GM21737 (cell line): ENCODE measurements around the gene HMCES.
"Not testable (repeated sequence)": the region's sequence is repeated elsewhere in the genome, so short reads cannot be mapped to it uniquely, and the experiment has no call there.

Experiments
- ATAC-seq: cut with Tn5 transposase; IDR thresholded peaks from one replicate; pipeline ENCODE4 v1.9.1; 2021; ENCODE audit warnings: mild to moderate bottlenecking, moderate library complexity; ENCODE audit not compliant: unreplicated experiment

The HMCES gene

GRCh38 chr3:129345281-129345680 lies 66.6 kb downstream of the HMCES start:
- no peak for ATAC-seq

DNA sequence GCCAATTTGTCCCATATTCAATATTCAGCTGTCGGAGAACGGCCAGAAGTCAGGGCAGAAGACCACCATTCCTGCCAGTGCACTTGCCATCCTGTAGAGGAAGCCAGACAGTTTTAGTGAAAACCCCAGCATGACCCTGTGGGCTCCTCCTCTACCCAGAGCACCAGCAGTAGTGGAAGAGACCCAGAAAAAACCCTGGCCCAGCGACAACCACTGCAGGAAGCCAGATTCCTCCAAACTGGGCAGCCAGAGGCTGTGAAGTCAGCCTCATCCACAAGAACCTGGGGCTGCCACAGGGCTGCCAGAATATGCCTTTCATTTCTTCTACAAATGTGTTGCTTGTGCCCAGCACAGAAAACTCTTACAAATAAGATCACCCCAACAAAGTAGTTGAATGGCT lies 67.3 kb downstream of the HMCES start:
- no peak for ATAC-seq

DNA sequence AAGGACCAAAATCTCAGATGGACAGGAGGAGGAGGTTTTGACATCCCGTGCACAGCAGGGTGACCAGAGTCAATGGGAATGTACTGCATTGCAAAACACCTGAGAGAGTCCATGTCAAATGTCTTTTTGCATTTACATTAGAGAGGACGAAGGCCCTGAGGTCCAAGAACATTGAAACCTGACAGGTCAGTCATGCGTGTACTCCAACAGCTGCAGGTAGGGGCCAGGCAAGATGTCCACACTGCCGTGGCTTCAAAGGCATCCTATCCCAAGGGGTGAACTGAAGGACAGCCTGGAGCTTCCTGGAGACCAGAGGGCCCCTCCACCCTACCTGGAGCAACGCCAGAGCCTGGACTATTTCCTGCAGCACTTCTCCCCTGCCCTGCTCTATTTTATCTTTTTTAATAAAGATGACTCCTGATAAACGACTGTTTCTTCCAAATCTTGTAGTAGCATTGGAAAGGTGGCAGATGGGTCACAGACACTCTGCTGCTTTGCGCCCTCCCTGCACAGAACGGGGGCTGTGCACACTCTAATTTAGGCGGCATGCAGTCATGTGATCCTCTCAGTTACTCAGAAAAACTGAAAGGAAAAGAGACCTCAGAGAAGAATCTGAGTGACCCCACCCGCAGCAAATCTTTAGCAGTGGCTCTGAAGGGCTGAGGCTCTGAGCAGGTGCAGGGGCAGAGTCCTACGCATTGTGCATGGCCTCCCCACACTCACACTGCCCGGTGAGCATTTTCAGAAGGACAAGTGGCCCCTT lies 68.2 kb downstream of the HMCES start:
- no peak for ATAC-seq

GRCh38 chr3:129347458-129347845 lies 68.8 kb downstream of the HMCES start:
- no peak for ATAC-seq

DNA sequence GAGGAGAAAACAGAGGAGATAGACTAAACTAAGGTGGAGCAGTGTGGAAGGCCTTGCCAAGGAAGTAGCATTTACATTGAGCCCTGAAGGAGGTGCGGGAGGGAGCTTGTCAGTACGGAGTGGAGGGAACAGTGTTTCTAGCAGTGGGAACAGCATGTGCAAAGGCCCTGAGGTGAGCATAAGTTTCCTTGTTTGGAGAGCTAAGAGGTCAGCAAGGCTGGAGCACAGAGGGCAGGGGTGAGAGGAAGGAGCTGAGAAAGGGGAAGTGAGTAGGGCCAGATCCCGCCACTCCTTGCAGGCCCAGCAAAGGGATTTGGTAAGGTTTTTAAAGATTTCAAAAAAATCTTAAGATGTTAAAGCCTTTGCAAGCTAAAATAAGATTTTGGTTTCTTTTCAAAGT lies 70.1 kb downstream of the HMCES start:
- ATAC-seq, result no peak

- not testable (repeated sequence) for ATAC-seq
Measured at GRCh38 chr3:129349169-129349568, 70.5 kb downstream of the HMCES start.

- no peak for ATAC-seq
Measured at GRCh38 chr3:129349791-129350190, 71.1 kb downstream of the HMCES start.

DNA sequence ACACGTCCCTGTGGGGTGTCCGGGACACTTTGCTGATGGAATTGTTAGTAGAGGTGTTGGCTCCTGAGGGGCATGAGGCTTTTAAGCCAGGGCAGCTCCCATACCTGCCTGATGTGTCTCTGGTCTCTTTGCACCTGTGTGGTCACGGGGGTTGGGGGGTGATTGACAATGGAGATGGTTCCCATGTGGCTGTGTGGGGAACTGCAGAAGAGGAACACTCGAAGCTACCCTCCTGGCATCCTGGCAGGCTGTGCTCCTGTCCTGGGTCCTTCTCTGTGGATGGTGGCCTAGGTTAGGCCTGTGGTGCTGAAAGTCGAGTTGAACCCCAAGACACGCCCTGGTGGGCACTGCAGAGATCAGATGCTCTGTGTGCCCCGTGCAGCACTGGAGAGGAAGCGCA lies 73.4 kb downstream of the HMCES start:
- ATAC-seq, result no peak

- ATAC-seq, result no peak
Measured at GRCh38 chr3:129352650-129353588, 74.2 kb downstream of the HMCES start.

- ATAC-seq, result no peak
Measured at GRCh38 chr3:129353589-129353941, 74.9 kb downstream of the HMCES start.
